ENCODE results near the gene ARRDC1.
"Not testable (repeated sequence)": the region's sequence is repeated elsewhere in the genome, so short reads cannot be mapped to it uniquely, and the experiment has no call there.

Gene ARRDC1

GRCh38 chr9:137620581-137620980 is 15.1 kb downstream of the ARRDC1 start:
- in situ Hi-C loops (cut with HindIII; ENCODE audit: low pct_unique_long_range_greater_than_20kb, low sequenced_read_pairs) = no loop called here
- no peak for TF ChIP-seq JUND (IDR thresholded peaks at IDR 0.05; ENCODE audit: low read depth)
- no peak for DNase-seq (ENCODE audit: low read depth in 1 of 2, low spot score in 1 of 2)

- in situ Hi-C loops (cut with HindIII; ENCODE audit: low pct_unique_long_range_greater_than_20kb, low sequenced_read_pairs) = no loop called here
- TF ChIP-seq JUND (IDR thresholded peaks at IDR 0.05; ENCODE audit: low read depth) = no peak
- peak in 1 of 2 experiments; percentile 46 for DNase-seq (ENCODE audit: low read depth in 1 of 2, low spot score in 1 of 2)
Measured at GRCh38 chr9:137621131-137621757, 15.8 kb downstream of the ARRDC1 start.

- DNase-seq (ENCODE audit: low read depth in 1 of 2, low spot score in 1 of 2); in situ Hi-C loops (cut with HindIII; ENCODE audit: low pct_unique_long_range_greater_than_20kb, low sequenced_read_pairs): not testable (repeated sequence)
Measured at GRCh38 chr9:137622211-137622610, 16.7 kb downstream of the ARRDC1 start.

- in situ Hi-C loops (cut with HindIII; ENCODE audit: low pct_unique_long_range_greater_than_20kb, low sequenced_read_pairs) = no loop called here
- TF ChIP-seq JUND (IDR thresholded peaks at IDR 0.05; ENCODE audit: low read depth) = no peak
- no peak for DNase-seq (ENCODE audit: low read depth in 1 of 2, low spot score in 1 of 2)
Measured at GRCh38 chr9:137626464-137626863, 21.0 kb downstream of the ARRDC1 start.

- DNase-seq (ENCODE audit: low read depth in 1 of 2, low spot score in 1 of 2); in situ Hi-C loops (cut with HindIII; ENCODE audit: low pct_unique_long_range_greater_than_20kb, low sequenced_read_pairs): not testable (repeated sequence)
Measured at GRCh38 chr9:137627406-137627805, 21.9 kb downstream of the ARRDC1 start.

- in situ Hi-C loops (cut with HindIII; ENCODE audit: low pct_unique_long_range_greater_than_20kb, low sequenced_read_pairs) = no loop called here
- no peak for DNase-seq (ENCODE audit: low read depth in 1 of 2, low spot score in 1 of 2)
- TF ChIP-seq JUND (IDR thresholded peaks at IDR 0.05; ENCODE audit: low read depth) = no peak
Measured at GRCh38 chr9:137630126-137630525, 24.6 kb downstream of the ARRDC1 start.

- no peak for DNase-seq (ENCODE audit: low read depth in 1 of 2, low spot score in 1 of 2)
- TF ChIP-seq JUND (IDR thresholded peaks at IDR 0.05; ENCODE audit: low read depth) = no peak
- in situ Hi-C loops (cut with HindIII; ENCODE audit: low pct_unique_long_range_greater_than_20kb, low sequenced_read_pairs) = no loop called here
Measured at GRCh38 chr9:137630679-137631078, 25.2 kb downstream of the ARRDC1 start.

GRCh38 chr9:137631345-137632229 is 26.1 kb downstream of the ARRDC1 start:
- TF ChIP-seq JUND (IDR thresholded peaks at IDR 0.05; ENCODE audit: low read depth) = no peak
- in situ Hi-C loops (cut with HindIII; ENCODE audit: low pct_unique_long_range_greater_than_20kb, low sequenced_read_pairs) = no loop called here
- DNase-seq (ENCODE audit: low read depth in 1 of 2, low spot score in 1 of 2) = no peak

GRCh38 chr9:137632230-137633161 is 27.0 kb downstream of the ARRDC1 start:
- TF ChIP-seq JUND (IDR thresholded peaks at IDR 0.05; ENCODE audit: low read depth) = no peak
- in situ Hi-C loops (cut with HindIII; ENCODE audit: low pct_unique_long_range_greater_than_20kb, low sequenced_read_pairs) = no loop called here

GRCh38 chr9:137634016-137634415 is 28.5 kb downstream of the ARRDC1 start:
- DNase-seq (ENCODE audit: low read depth in 1 of 2, low spot score in 1 of 2) = no peak
- TF ChIP-seq JUND (IDR thresholded peaks at IDR 0.05; ENCODE audit: low read depth) = no peak
- in situ Hi-C loops (cut with HindIII; ENCODE audit: low pct_unique_long_range_greater_than_20kb, low sequenced_read_pairs) = no loop called here

More at GRCh38 chr9:137632230-137633161, 27.0 kb downstream of the ARRDC1 start:
- DNase-seq (ENCODE audit: low read depth in 1 of 2, low spot score in 1 of 2) = no peak

- in situ Hi-C loops (cut with HindIII; ENCODE audit: low pct_unique_long_range_greater_than_20kb, low sequenced_read_pairs) = no loop called here
- no peak for DNase-seq (ENCODE audit: low read depth in 1 of 2, low spot score in 1 of 2)
- no peak for TF ChIP-seq JUND (IDR thresholded peaks at IDR 0.05; ENCODE audit: low read depth)
Measured at GRCh38 chr9:137638680-137639079, 33.2 kb downstream of the ARRDC1 start.

- in situ Hi-C loops (cut with HindIII; ENCODE audit: low pct_unique_long_range_greater_than_20kb, low sequenced_read_pairs) = no loop called here
- TF ChIP-seq JUND (IDR thresholded peaks at IDR 0.05; ENCODE audit: low read depth) = no peak
- no peak for DNase-seq (ENCODE audit: low read depth in 1 of 2, low spot score in 1 of 2)
Measured at GRCh38 chr9:137639303-137640051, 34.0 kb downstream of the ARRDC1 start.
